GM06990 (cell line): ENCODE data around the gene NAT9.

ENCODE experiments used
- DNase-seq: peaks from one replicate; pipeline ENCODE4 v3.0.0-alpha.2; 2011; ENCODE audit not compliant: insufficient read length; ENCODE audit errors: extremely low read depth
- H3K27me3 ChIP-seq: replicated peaks from 2 replicates; pipeline ENCODE4 v1.6.0; 2011; ENCODE audit warnings: low read length; ENCODE audit not compliant: control insufficient read depth, insufficient read depth
- H3K36me3 ChIP-seq: 2 replicates; pipeline ENCODE4 v1.5.1; 2011; ENCODE audit warnings: low read length; ENCODE audit not compliant: control insufficient read depth, insufficient read depth
- H3K4me3 ChIP-seq: replicated peaks from 2 replicates; pipeline ENCODE4 v1.5.1; 2011; ENCODE audit warnings: low read depth, mild to moderate bottlenecking, control low read depth, low read length
- TF ChIP-seq, protein P1 (sequence below): IDR thresholded peaks from 2 replicates; pipeline ENCODE4 v1.5.1; 2011; ENCODE audit warnings: low read length, control low read depth, mild to moderate bottlenecking, inconsistent platforms; ENCODE audit not compliant: insufficient read depth, poor library complexity, severe bottlenecking

NAT9 gene

GRCh38 chr17:74748529-74749278 is 27.4 kb downstream of the NAT9 start, which contains the start of gene NHERF1:
Gene NHERF1, plus strand, starts transcription at chr17:74748628. Its CDS starts 219 bp downstream, at chr17:74748847.
- TF ChIP-seq, protein P1, sequence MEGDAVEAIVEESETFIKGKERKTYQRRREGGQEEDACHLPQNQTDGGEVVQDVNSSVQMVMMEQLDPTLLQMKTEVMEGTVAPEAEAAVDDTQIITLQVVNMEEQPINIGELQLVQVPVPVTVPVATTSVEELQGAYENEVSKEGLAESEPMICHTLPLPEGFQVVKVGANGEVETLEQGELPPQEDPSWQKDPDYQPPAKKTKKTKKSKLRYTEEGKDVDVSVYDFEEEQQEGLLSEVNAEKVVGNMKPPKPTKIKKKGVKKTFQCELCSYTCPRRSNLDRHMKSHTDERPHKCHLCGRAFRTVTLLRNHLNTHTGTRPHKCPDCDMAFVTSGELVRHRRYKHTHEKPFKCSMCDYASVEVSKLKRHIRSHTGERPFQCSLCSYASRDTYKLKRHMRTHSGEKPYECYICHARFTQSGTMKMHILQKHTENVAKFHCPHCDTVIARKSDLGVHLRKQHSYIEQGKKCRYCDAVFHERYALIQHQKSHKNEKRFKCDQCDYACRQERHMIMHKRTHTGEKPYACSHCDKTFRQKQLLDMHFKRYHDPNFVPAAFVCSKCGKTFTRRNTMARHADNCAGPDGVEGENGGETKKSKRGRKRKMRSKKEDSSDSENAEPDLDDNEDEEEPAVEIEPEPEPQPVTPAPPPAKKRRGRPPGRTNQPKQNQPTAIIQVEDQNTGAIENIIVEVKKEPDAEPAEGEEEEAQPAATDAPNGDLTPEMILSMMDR: peak; percentile 15
- H3K27me3 ChIP-seq: no peaks in the 10 kb centered on the region
- H3K36me3 ChIP-seq: no peaks in the 10 kb centered on the region
- H3K4me3 ChIP-seq: peak within 1 kb of the TSS; percentile 92
- peak; percentile 97 for DNase-seq

- Histone ChIP-seq H3K4me3 (peak overlapping the region; percentile 58), H3K27me3 (no peaks in the 10 kb centered on the region), H3K36me3 (no peaks in the 10 kb centered on the region)
- TF ChIP-seq, protein P1: no peak
- no peak for DNase-seq
Observed at GRCh38 chr17:74748279-74748528, 27.9 kb downstream of the NAT9 start.

GRCh38 chr17:74746922-74747321 is 29.2 kb downstream of the NAT9 start:
- Histone ChIP-seq H3K36me3 (no peaks in the 10 kb centered on the region), H3K27me3 (no peaks in the 10 kb centered on the region), H3K4me3 (no peak overlapping the region)
- TF ChIP-seq, protein P1: no peak
- DNase-seq: no peak

DNA sequence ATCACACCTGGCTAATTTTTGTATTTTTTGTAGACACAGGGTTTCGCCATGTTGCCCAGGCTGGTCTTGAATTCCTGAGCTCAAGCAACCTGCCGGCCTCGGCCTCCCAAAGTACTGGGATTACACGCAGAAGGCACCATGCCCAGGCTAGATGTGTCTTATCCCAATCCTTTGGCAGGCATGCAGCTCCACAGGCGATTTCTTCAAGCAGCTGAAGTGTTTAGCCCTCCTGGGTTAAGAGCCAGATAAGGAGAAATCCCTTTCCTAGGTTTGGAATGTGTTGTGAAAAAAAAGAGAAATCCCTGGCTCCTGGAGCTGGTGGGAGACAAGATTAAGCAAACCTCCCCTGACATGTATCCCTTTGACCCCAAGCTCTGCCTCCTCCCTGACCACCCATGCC is 29.8 kb downstream of the NAT9 start:
- DNase-seq: no peak
- Histone ChIP-seq H3K4me3 (no peak overlapping the region), H3K27me3 (no peaks in the 10 kb centered on the region), H3K36me3 (no peaks in the 10 kb centered on the region)
- TF ChIP-seq, protein P1: no peak

- TF ChIP-seq, protein P1: no peak
- H3K27me3 ChIP-seq: no peaks in the 10 kb centered on the region
- H3K36me3 ChIP-seq: no peaks in the 10 kb centered on the region
- no peak for DNase-seq
- no peak overlapping the region for H3K4me3 ChIP-seq
Observed at GRCh38 chr17:74745548-74746177, 30.5 kb downstream of the NAT9 start.
